ENCODE results near the gene COL20A1. TPM values are rescaled to one million over a fixed set of nuclear protein-coding genes. Genes with fewer than 3 reads are reported as not detected.

Gene COL20A1
- total and polyA plus RNA-seq, 2 of the 13 experiments (the other 11 are each of a cell fraction or from before 2014, with no cell fraction given), result not detected

- TF ChIP-seq ZNF121 (CRISPR knock-in tag; IDR thresholded peaks at IDR 0.05) (no peak), NFE2 (CRISPR knock-in tag; IDR thresholded peaks at IDR 0.05) (no peak), ZMAT3 (CRISPR knock-in tag; conservative IDR thresholded peaks at IDR 0.05) (no peak), NFE2L2 (IDR thresholded peaks at IDR 0.05; ENCODE audit: low read length) (no peak), DPF2 (CRISPR knock-in tag; IDR thresholded peaks at IDR 0.05; ENCODE audit: borderline replicate concordance, low read depth) (no peak), ZNF720 (CRISPR knock-in tag; IDR thresholded peaks at IDR 0.05) (no peak), AKNA (CRISPR knock-in tag; IDR thresholded peaks at IDR 0.05; ENCODE audit: borderline replicate concordance) (no peak), ELF4 (CRISPR knock-in tag; IDR thresholded peaks at IDR 0.05; ENCODE audit: borderline replicate concordance) (no peak), CCDC6 (CRISPR knock-in tag; IDR thresholded peaks at IDR 0.05) (no peak), MTERF4 (CRISPR knock-in tag; IDR thresholded peaks at IDR 0.05) (no peak), SKIL (CRISPR knock-in tag; IDR thresholded peaks at IDR 0.05; ENCODE audit: borderline replicate concordance) (0 out of 2 replicates have a peak, but pooled peaks have one; percentile 14), TEF (CRISPR knock-in tag; IDR thresholded peaks at IDR 0.05) (no peak), ZNF747 (CRISPR knock-in tag; IDR thresholded peaks at IDR 0.05; ENCODE audit: borderline replicate concordance) (no peak), ZNF232 (CRISPR knock-in tag; IDR thresholded peaks at IDR 0.05; ENCODE audit: borderline replicate concordance) (no peak), SRSF1 (optimal IDR thresholded peaks at IDR 0.05; ENCODE audit: low read depth, low read length) (no peak), ZXDC (CRISPR knock-in tag; IDR thresholded peaks at IDR 0.05) (no peak), IRF2 (CRISPR knock-in tag; IDR thresholded peaks at IDR 0.05) (no peak)
Observed at GRCh38 chr20:63366390-63367365, 73.7 kb downstream of the COL20A1 start (continued).
